Lung (tissue), 12 donors: ENCODE measurements around the gene DLG2. TPM values are rescaled to one million over a fixed set of nuclear protein-coding genes. Genes with fewer than 3 reads are reported as not detected.

ENCODE experiments used
- ATAC-seq: fragments of 200-7000 bp; cut with Tn5 transposase; one replicate; pipeline ENCODE4 v1.9.1; 2020; ENCODE audit warnings: moderate number of reproducible peaks; ENCODE audit not compliant: insufficient read depth, low FRiP score
- DNase-seq, 3 donors: peaks; one replicate each; pipeline ENCODE4 v3.0.0-alpha.2; 2013 to 2017
- H3K27ac ChIP-seq, 2 donors: one replicate each; pipeline ENCODE4 v1.5.1; 2013; ENCODE audit warnings: mild to moderate bottlenecking in 2 of 2, moderate library complexity in 2 of 2, control low read depth in 1 of 2, inconsistent platforms in 1 of 2, low read depth in 1 of 2, low read length in 1 of 2
- H3K27me3 ChIP-seq, 3 donors: one replicate each; pipeline ENCODE4 v1.5.1; 2013; ENCODE audit warnings: low read length in 2 of 3; ENCODE audit not compliant: control insufficient read depth in 3 of 3, insufficient read depth in 3 of 3
- H3K36me3 ChIP-seq, 4 donors: one replicate each; pipeline ENCODE4 v1.5.1; 2013; ENCODE audit warnings: low read length in 4 of 4, mild to moderate bottlenecking in 1 of 4, moderate library complexity in 1 of 4; ENCODE audit not compliant: control insufficient read depth in 4 of 4, insufficient read depth in 4 of 4
- H3K4me1 ChIP-seq, 5 donors: one replicate each; pipeline ENCODE4 v1.5.1; 2013; ENCODE audit warnings: low read length in 5 of 5, mild to moderate bottlenecking in 2 of 5, moderate library complexity in 1 of 5; ENCODE audit not compliant: control insufficient read depth in 5 of 5, insufficient read depth in 5 of 5
- H3K4me3 ChIP-seq: one replicate; pipeline ENCODE4 v1.5.1; 2013; ENCODE audit warnings: mild to moderate bottlenecking, control low read depth, moderate library complexity
- H3K9ac ChIP-seq, 2 donors: one replicate each; pipeline ENCODE4 v1.5.1; 2013; ENCODE audit warnings: low read length in 2 of 2, control low read depth in 1 of 2; ENCODE audit not compliant: insufficient read depth in 1 of 2
- H3K9me3 ChIP-seq, 4 donors: one replicate each; pipeline ENCODE4 v1.5.1; 2013; ENCODE audit warnings: low read length in 3 of 4, mild to moderate bottlenecking in 1 of 4, moderate library complexity in 1 of 4; ENCODE audit not compliant: control insufficient read depth in 4 of 4, insufficient read depth in 3 of 4
- WGBS, 2 donors: extraction: QIAGEN DNeasy Blood & Tissue Kit; methylation state at CpG; one replicate each; pipeline ENCODE4 v1.1.7; 2013; 5-methylcytosine and 5-hydroxymethylcytosine counted together
- polyA plus RNA-seq, 2 donors: library from polyadenylated mRNA; stranded (reverse); fragments of 200-250 nt; gene quantifications; one replicate each; pipeline ENCODE4 v1.2.1, GENCODE V29; 2013
- total RNA-seq, 2 donors: library from RNA; depleted of rRNA in 1 of 2; stranded (reverse); fragments of >200 nt in 1 of 2; gene quantifications; one replicate each; pipeline ENCODE4 v1.2.1, GENCODE V29; 2014 to 2021
- TF ChIP-seq, protein P1 (sequence below): IDR thresholded peaks from 2 replicates; pipeline ENCODE4 v1.5.1; 2012; ENCODE audit warnings: mild to moderate bottlenecking; ENCODE audit errors: control extremely low read depth, extremely low read depth
- donor health status: control.
- donor health status: control.
- donor health status: Bipolar disorder and iron deficiency.
- donor health status: healthy.
- donor health status: DM: yes; HTN: yes; CAD: no.

DLG2 gene
- total and polyA plus RNA-seq, 4 donors: 0.32 to 24.1 (median 5.4) TPM

DNA sequence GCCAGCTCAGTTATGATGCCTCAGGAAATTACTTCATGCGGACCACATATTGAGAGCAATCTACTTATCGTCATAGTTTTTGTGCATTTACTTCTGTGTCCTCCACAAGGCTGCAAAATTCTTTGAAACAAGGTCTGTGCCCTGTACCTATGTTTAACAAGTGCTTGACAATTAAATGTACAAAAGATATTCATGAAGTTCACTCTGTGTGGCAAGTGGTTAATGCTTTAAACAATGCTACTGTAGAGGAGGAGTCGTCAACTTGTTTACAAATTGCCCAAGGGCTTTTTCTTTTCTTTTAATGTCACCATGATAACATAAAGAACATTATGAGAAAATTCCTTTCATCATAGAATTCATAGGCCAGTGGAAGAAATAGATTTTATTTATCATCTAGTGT lies 1469.5 kb downstream of the DLG2 start:
- WGBS, 2 donors: 73 to 78% methylated on average over 3 of the region's 3 CpGs
- no peaks in the 10 kb centered on the region for H3K4me1 ChIP-seq
- H3K27ac ChIP-seq: no peak overlapping the region
- no peak for DNase-seq
- no peaks in the 10 kb centered on the region for H3K27me3 ChIP-seq
- no peak overlapping the region for H3K9ac ChIP-seq
- H3K36me3 ChIP-seq: no peaks in the 10 kb centered on the region
- H3K9me3 ChIP-seq: peaks cover 0 to 3% (median 0%) of the 10 kb centered on the region in 4 donors
- no peak for ATAC-seq
- TF ChIP-seq, protein P1, sequence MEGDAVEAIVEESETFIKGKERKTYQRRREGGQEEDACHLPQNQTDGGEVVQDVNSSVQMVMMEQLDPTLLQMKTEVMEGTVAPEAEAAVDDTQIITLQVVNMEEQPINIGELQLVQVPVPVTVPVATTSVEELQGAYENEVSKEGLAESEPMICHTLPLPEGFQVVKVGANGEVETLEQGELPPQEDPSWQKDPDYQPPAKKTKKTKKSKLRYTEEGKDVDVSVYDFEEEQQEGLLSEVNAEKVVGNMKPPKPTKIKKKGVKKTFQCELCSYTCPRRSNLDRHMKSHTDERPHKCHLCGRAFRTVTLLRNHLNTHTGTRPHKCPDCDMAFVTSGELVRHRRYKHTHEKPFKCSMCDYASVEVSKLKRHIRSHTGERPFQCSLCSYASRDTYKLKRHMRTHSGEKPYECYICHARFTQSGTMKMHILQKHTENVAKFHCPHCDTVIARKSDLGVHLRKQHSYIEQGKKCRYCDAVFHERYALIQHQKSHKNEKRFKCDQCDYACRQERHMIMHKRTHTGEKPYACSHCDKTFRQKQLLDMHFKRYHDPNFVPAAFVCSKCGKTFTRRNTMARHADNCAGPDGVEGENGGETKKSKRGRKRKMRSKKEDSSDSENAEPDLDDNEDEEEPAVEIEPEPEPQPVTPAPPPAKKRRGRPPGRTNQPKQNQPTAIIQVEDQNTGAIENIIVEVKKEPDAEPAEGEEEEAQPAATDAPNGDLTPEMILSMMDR: no peak
- H3K4me3 ChIP-seq: no peak overlapping the region

DNA sequence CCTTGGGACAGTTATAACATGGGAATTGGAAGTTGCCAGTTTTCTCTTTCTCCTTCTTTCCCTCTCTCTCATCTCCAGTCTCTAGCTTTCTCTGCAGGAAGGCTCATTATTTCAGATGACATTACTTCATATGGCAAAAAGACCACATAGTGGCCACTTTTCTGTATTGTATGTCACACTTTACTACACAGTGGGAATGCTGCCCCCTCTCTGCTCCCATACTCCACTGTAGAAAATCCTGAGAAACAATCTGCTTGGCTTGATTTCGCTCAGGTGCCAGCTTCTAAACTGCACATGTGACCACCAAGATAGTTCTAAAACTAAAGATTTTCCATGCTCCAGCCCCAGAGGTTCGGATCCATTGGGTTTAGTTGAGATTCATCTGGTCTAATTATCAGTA lies 1480.3 kb downstream of the DLG2 start:
- H3K27ac ChIP-seq: no peak overlapping the region
- H3K27me3 ChIP-seq: no peaks in the 10 kb centered on the region
- TF ChIP-seq, protein P1: no peak
- DNase-seq (no peak), ATAC-seq (no peak)
- no peaks in the 10 kb centered on the region for H3K9me3 ChIP-seq
- no peak overlapping the region for H3K4me3 ChIP-seq
- H3K36me3 ChIP-seq: no peaks in the 10 kb centered on the region
- no peak overlapping the region for H3K9ac ChIP-seq
- no peaks in the 10 kb centered on the region for H3K4me1 ChIP-seq
- WGBS, 2 donors: 79 to 84% methylated on average over 2 of the region's 2 CpGs

DNA sequence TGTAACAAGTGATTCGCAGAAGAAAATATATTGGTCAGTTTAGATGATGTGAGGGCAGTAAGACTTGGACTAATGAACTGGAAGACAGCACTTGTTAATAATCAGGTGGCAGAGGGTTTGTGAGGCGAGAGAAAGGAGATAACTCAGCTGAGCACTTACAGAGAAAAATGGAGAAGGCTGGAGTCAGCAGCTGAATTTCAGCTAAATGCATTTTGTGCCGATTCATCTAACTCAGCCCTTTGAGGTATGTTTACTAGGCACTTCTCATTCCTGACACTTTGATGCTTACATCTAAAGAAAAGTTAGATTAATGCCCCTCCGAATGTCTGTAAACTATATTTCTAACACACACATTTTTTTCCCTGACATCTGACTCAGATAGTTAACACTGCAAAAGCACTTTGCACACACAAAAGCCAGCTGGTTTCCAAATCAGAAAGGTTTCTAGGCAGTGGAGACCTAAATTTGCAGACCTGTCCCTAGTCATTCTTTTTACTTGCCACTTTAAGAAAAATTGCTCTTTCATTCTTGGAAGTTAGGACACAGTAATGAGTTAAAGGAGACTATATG lies 1481.4 kb downstream of the DLG2 start:
- no peak overlapping the region for H3K27ac ChIP-seq
- TF ChIP-seq, protein P1: no peak
- no peaks in the 10 kb centered on the region for H3K9me3 ChIP-seq
- ATAC-seq (no peak), DNase-seq (peak in 1 of 3 donors; percentile 6)
- H3K36me3 ChIP-seq: no peaks in the 10 kb centered on the region
- H3K27me3 ChIP-seq: no peaks in the 10 kb centered on the region
- H3K4me1 ChIP-seq: no peaks in the 10 kb centered on the region
- WGBS, 2 donors: 50 to 66% methylated on average over 4 of the region's 4 CpGs
- no peak overlapping the region for H3K9ac ChIP-seq
- H3K4me3 ChIP-seq: no peak overlapping the region

DNA sequence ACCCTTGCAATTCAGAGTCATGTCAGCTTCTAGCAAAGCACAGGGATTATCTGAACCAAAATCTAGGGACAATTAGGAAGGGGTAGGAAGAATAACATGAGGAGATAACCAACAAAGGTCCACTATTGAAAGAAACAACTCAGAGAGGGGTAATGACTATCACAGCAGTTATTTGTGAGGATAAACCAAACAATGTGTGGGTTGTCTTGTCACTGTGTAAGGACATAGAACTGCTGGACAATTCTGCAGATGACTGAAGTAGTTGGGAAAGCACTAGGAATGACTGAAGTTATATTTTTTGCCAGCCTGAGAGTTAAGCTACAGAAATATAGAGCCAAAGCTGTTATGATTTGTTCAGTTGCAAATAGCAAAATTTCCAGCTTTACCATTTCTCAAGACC lies 1482.6 kb downstream of the DLG2 start:
- DNase-seq (no peak), ATAC-seq (no peak)
- TF ChIP-seq, protein P1: no peak
- Histone ChIP-seq H3K9me3 (no peaks in the 10 kb centered on the region), H3K36me3 (no peaks in the 10 kb centered on the region), H3K27ac (no peak overlapping the region), H3K4me3 (no peak overlapping the region), H3K27me3 (no peaks in the 10 kb centered on the region), H3K4me1 (no peaks in the 10 kb centered on the region), H3K9ac (no peak overlapping the region)
